Liver (tissue), 9 donors: ENCODE data around the gene HS3ST1. TPM values are rescaled to one million over a fixed set of nuclear protein-coding genes. Genes with fewer than 3 reads are reported as not detected.

Experiments
- DNase-seq: peaks from one replicate; pipeline ENCODE4 v3.0.0-alpha.2; 2017; ENCODE audit warnings: low spot score
- H3K27ac ChIP-seq, 2 donors: one replicate each; pipeline ENCODE4 v1.7.0; 2013; ENCODE audit warnings: inconsistent platforms in 2 of 2, low read length in 2 of 2, control low read depth in 1 of 2, low read depth in 1 of 2, mild to moderate bottlenecking in 1 of 2
- H3K27me3 ChIP-seq, 4 donors: one replicate each; pipeline versions ENCODE4 v1.6.1 to v1.7.0; 2013; ENCODE audit warnings: low read length in 3 of 4, inconsistent platforms in 1 of 4, mild to moderate bottlenecking in 1 of 4, moderate library complexity in 1 of 4; ENCODE audit not compliant: control insufficient read depth in 4 of 4, insufficient read depth in 4 of 4
- H3K36me3 ChIP-seq, 4 donors: one replicate each; pipeline versions ENCODE4 v1.6.1 to v1.7.0; 2013; ENCODE audit warnings: low read length in 3 of 4, mild to moderate bottlenecking in 3 of 4, low read depth in 1 of 4, moderate library complexity in 1 of 4; ENCODE audit not compliant: control insufficient read depth in 4 of 4, insufficient read depth in 3 of 4
- H3K4me1 ChIP-seq, 4 donors: one replicate each; pipeline versions ENCODE4 v1.6.1 to v1.7.0; 2013; ENCODE audit warnings: low read length in 3 of 4, mild to moderate bottlenecking in 3 of 4, moderate library complexity in 1 of 4; ENCODE audit not compliant: control insufficient read depth in 4 of 4, insufficient read depth in 4 of 4
- H3K4me3 ChIP-seq, 3 donors: one replicate each; pipeline versions ENCODE4 v1.6.1 to v1.7.0; 2013; ENCODE audit warnings: low read length in 3 of 3, control low read depth in 1 of 3, low read depth in 1 of 3, mild to moderate bottlenecking in 1 of 3
- H3K9ac ChIP-seq, 2 donors: one replicate each; pipeline ENCODE4 v1.7.0; 2013; ENCODE audit warnings: low read length in 2 of 2, mild to moderate bottlenecking in 2 of 2, moderate library complexity in 2 of 2, control low read depth in 1 of 2, low read depth in 1 of 2
- H3K9me3 ChIP-seq, 4 donors: one replicate each; pipeline versions ENCODE4 v1.6.1 to v1.7.0; 2013; ENCODE audit warnings: low read length in 3 of 4; ENCODE audit not compliant: control insufficient read depth in 4 of 4
- ATF3 ChIP-seq: IDR thresholded peaks from 2 replicates; pipeline ENCODE4 v1.6.1; 2016; ENCODE audit warnings: antibody characterized with exemption
- CTCF ChIP-seq: fragments of 150-350 bp; IDR thresholded peaks from 2 replicates; pipeline ENCODE4 v1.5.1; 2017; ENCODE audit warnings: improper control_type of control experiment, low read depth, low read length; ENCODE audit not compliant: missing input control
- FOXA1 ChIP-seq: IDR thresholded peaks from 2 replicates; pipeline ENCODE4 v1.6.1; 2016; ENCODE audit warnings: antibody characterized with exemption
- GABPA ChIP-seq, 2 donors: IDR thresholded peaks in 1 of 2; conservative IDR thresholded peaks in 1 of 2; 2 replicates each; pipeline ENCODE4 v1.6.1; 2016; ENCODE audit warnings: antibody characterized with exemption in 2 of 2, mild to moderate bottlenecking in 1 of 2, moderate library complexity in 1 of 2
- HNF4A ChIP-seq, 2 donors: conservative IDR thresholded peaks; 2 replicates each; pipeline ENCODE4 v1.6.1; 2016; ENCODE audit warnings: antibody characterized with exemption in 2 of 2, mild to moderate bottlenecking in 2 of 2
- MAX ChIP-seq: IDR thresholded peaks from 2 replicates; pipeline ENCODE4 v1.6.1; 2016; ENCODE audit warnings: antibody characterized with exemption
- NR2F2 ChIP-seq: IDR thresholded peaks from 2 replicates; pipeline ENCODE4 v1.6.1; 2016; ENCODE audit warnings: antibody characterized with exemption
- RAD21 ChIP-seq, 2 donors: IDR thresholded peaks; 2 replicates each; pipeline ENCODE4 v1.6.1; 2016; ENCODE audit warnings: antibody characterized with exemption in 2 of 2, mild to moderate bottlenecking in 2 of 2
- TAF1 ChIP-seq: conservative IDR thresholded peaks from 2 replicates; pipeline ENCODE4 v1.6.1; 2016; ENCODE audit warnings: antibody characterized with exemption, mild to moderate bottlenecking
- YY1 ChIP-seq: IDR thresholded peaks from 2 replicates; pipeline ENCODE4 v1.6.1; 2016; ENCODE audit warnings: antibody characterized with exemption, mild to moderate bottlenecking
- WGBS: extraction: QIAGEN DNeasy Blood & Tissue Kit; methylation state at CpG from one replicate; pipeline ENCODE4 v1.1.7; 2013; 5-methylcytosine and 5-hydroxymethylcytosine counted together
- polyA plus RNA-seq, 2 donors: library from polyadenylated mRNA; stranded (reverse) in 1 of 2; unstranded in 1 of 2; fragments of 200-250 nt in 1 of 2; fragments of >200 nt in 1 of 2; fragmentation: Nextera tagmentation in 1 of 2; extraction: Ambion mirVana in 1 of 2; gene quantifications; one replicate each; pipeline versions ENCODE4 v1.2.1 to v1.2.3, GENCODE V29; 2013 to 2015
- total RNA-seq, 2 donors: library from RNA; depleted of rRNA; stranded (reverse); fragments of >200 nt; gene quantifications; one replicate each; pipeline ENCODE4 v1.2.3, GENCODE V29; 2014
- donor health status: healthy.
- donor health status: healthy.
- donor health status: healthy.
- donor health status: healthy.
- donor health status: healthy.

The HS3ST1 gene
- total and polyA plus RNA-seq, 4 donors = 0.25 to 0.75 (median 0.30) TPM

- Histone ChIP-seq H3K9ac (no peak overlapping the region), H3K4me3 (peak overlapping the region in 2 of 3 donors; percentile 42 to 53), H3K4me1 (peaks cover 7 to 17% (median 10%) of the 10 kb centered on the region in 4 donors), H3K27ac (peak overlapping the region; percentile 28 to 46), H3K36me3 (no peaks in the 10 kb centered on the region), H3K27me3 (peaks cover 2 to 15% (median 6%) of the 10 kb centered on the region in 4 donors), H3K9me3 (no peaks in the 10 kb centered on the region)
- 1% methylated on average over 64 of the region's 64 CpGs for WGBS
- no peak for TF ChIP-seq ATF3
- peak; percentile 43 to 57 for TF ChIP-seq RAD21 (IDR thresholded peaks at IDR 0.05)
- peak; percentile 50 for DNase-seq
These were observed 405 bp upstream of the HS3ST1 start for GRCh38 chr4:11428899-11429698.

GRCh38 chr4:11427121-11427996, 1.3 kb downstream of the HS3ST1 start:
- Histone ChIP-seq H3K9me3 (no peaks in the 10 kb centered on the region), H3K27me3 (peaks cover 2 to 15% (median 6%) of the 10 kb centered on the region in 4 donors), H3K36me3 (no peaks in the 10 kb centered on the region), H3K27ac (no peak overlapping the region), H3K9ac (no peak overlapping the region), H3K4me3 (peak overlapping the region in 2 of 3 donors; percentile 14 to 53), H3K4me1 (peaks cover 7 to 17% (median 10%) of the 10 kb centered on the region in 4 donors)
- WGBS = 8% methylated on average over 45 of the region's 45 CpGs
- no peak for DNase-seq
- TF ChIP-seq HNF4A (conservative IDR thresholded peaks at IDR 0.05) = no peak
- no peak for TF ChIP-seq CTCF
- no peak for TF ChIP-seq ATF3
- no peak for TF ChIP-seq MAX
- no peak for TF ChIP-seq NR2F2
- TF ChIP-seq TAF1 = no peak
- no peak for TF ChIP-seq GABPA (IDR thresholded peaks at IDR 0.05 in 1 of 2, conservative IDR thresholded peaks at IDR 0.05 in 1 of 2)
- no peak for TF ChIP-seq YY1

- Histone ChIP-seq H3K9ac (no peak overlapping the region), H3K27ac (no peak overlapping the region), H3K27me3 (peaks cover 2 to 15% (median 6%) of the 10 kb centered on the region in 4 donors), H3K4me1 (peaks cover 7 to 17% (median 10%) of the 10 kb centered on the region in 4 donors), H3K9me3 (no peaks in the 10 kb centered on the region), H3K4me3 (no peak overlapping the region), H3K36me3 (no peaks in the 10 kb centered on the region)
- WGBS = 30% methylated on average over 10 of the region's 10 CpGs
- TF ChIP-seq GABPA (IDR thresholded peaks at IDR 0.05 in 1 of 2, conservative IDR thresholded peaks at IDR 0.05 in 1 of 2) (no peak), NR2F2 (no peak), FOXA1 (no peak)
- DNase-seq = no peak
These were observed 2.0 kb downstream of the HS3ST1 start for GRCh38 chr4:11426731-11427120.
